Measurements from ENCODE around the gene AKT1S1. TPM values are rescaled to one million over a fixed set of nuclear protein-coding genes. Genes with fewer than 3 reads are reported as not detected.
A peak's percentile ranks its signal among the peaks of the same experiment; 100 is the strongest.

The AKT1S1 gene
- total RNA-seq, 1 experiment from 2014 or later: 81.5 TPM

DNA sequence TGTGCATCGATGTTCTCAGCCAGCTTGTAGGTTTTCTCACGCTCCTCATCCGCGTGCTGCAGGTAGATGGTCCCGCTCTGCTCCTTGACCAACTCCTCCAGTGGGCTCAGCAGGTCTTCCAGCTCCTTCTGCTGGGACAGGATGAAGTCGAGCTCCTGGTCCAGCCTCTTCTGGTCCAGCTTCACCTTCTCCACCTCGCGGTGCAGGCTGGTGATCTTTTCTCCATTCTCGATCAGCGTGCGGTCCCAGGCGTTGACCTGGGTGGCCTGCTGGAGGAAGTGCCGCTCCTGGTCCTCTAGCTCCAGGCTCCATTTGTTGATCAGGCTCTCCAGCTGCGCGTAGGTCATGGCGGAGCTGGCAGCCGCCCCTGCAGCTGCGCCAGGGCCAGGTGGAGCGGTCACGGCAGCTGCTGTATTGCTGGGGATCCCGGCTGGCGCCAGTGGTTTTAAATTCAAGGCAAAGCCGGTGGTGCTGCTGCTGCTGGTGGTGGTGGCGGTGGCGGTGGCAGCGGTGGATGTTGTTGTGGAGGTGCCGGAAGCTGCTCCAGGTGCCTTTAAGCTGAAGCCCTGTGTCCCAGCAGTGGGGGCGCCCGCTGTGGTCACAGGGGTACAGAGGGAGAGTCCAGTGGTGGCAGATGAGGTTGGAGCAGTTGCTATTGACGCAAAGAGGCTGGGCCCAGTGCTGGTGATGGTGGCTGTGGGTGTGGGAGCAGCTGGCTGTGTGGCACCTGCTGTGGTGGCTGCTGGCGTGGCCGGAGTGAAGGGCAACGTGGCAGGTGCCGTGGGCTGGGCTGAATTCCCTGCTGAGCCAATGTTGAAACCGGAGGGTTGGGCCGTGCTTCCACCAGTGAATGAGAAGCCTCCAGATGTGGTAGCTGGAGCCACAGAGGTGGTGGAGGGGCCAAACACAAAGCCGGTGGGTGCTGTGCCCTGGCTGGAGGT, 31.6 kb upstream of the AKT1S1 start:
- intact Hi-C loops (cut with micrococcal nuclease; ENCODE audit: unreplicated experiment): no loop called here
- Histone ChIP-seq H3K27me3 (replicated peaks; ENCODE audit: insufficient read depth, low read depth, low read length, poor library complexity) (no peaks in the 10 kb centered on the region), H3K9me3 (ENCODE audit: low read depth, low read length, poor library complexity, severe bottlenecking) (no peaks in the 10 kb centered on the region), H3K36me3 (ENCODE audit: insufficient read depth, low read length, poor library complexity, severe bottlenecking) (peaks cover 48% of the 10 kb centered on the region), H3K4me3 (ENCODE audit: low read depth, low read length, poor library complexity, severe bottlenecking) (no peak overlapping the region), H3K4me1 (ENCODE audit: insufficient read depth, low read length, poor library complexity, severe bottlenecking) (no peaks in the 10 kb centered on the region), H3K27ac (ENCODE audit: low read depth, low read length, poor library complexity, severe bottlenecking) (no peak overlapping the region)
- CTCF ChIA-PET: interaction anchor here (0.7 kb wide), 1 partner anchor 18 kb away, joined by 3 read pairs; no protein-coding TSS in a partner anchor
- POLR2A ChIA-PET (ENCODE audit: low non-redundant PET): no interaction called here
- DNase-seq (ENCODE audit: low spot score): no peak
- TF ChIP-seq, protein P1, sequence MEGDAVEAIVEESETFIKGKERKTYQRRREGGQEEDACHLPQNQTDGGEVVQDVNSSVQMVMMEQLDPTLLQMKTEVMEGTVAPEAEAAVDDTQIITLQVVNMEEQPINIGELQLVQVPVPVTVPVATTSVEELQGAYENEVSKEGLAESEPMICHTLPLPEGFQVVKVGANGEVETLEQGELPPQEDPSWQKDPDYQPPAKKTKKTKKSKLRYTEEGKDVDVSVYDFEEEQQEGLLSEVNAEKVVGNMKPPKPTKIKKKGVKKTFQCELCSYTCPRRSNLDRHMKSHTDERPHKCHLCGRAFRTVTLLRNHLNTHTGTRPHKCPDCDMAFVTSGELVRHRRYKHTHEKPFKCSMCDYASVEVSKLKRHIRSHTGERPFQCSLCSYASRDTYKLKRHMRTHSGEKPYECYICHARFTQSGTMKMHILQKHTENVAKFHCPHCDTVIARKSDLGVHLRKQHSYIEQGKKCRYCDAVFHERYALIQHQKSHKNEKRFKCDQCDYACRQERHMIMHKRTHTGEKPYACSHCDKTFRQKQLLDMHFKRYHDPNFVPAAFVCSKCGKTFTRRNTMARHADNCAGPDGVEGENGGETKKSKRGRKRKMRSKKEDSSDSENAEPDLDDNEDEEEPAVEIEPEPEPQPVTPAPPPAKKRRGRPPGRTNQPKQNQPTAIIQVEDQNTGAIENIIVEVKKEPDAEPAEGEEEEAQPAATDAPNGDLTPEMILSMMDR (conservative IDR thresholded peaks at IDR 0.05; ENCODE audit: low read depth, low read length): no peak
- TF ChIP-seq EZH2 (IDR thresholded peaks at IDR 0.05; ENCODE audit: borderline replicate concordance, low read depth, low read length, poor library complexity, severe bottlenecking): no peak
- no TSS peak for BruUV-seq (replicated peaks)

DNA sequence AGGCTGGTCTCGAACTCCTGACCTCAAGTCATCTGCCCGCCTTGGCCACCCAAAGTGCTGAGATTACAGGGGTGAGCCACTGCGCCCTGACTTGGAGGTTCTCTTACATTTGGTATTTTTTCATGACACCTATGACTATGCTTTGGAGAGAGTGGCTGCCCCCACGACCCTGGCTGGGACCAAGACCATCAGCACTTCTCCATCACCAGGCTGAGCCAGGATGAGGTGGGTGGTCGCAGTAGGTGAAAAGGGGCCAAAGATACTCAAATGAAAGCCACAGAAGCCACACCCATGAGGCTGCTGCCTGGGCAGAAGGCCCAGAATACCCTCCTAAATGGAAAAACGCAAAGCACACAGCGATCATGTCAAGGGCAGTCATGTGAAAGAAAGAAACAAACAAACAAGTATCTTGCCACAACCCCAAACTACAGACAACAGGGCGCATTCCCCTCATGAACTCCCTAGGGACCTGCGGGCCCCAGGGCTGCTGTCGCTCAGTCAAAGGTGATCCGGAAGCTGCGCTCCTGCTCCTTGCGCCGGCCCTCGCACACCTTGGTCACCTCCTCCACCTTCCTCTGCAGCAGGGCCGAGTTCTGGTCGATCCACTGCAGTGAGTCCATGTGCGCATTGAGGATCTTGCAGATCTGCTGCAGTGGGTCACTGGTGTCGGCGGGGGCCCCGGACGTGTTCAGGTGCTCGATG, 30.7 kb upstream of the AKT1S1 start:
- Histone ChIP-seq H3K9me3 (ENCODE audit: low read depth, low read length, poor library complexity, severe bottlenecking) (no peaks in the 10 kb centered on the region), H3K4me3 (ENCODE audit: low read depth, low read length, poor library complexity, severe bottlenecking) (no peak overlapping the region), H3K4me1 (ENCODE audit: insufficient read depth, low read length, poor library complexity, severe bottlenecking) (no peaks in the 10 kb centered on the region), H3K27ac (ENCODE audit: low read depth, low read length, poor library complexity, severe bottlenecking) (no peak overlapping the region), H3K27me3 (replicated peaks; ENCODE audit: insufficient read depth, low read depth, low read length, poor library complexity) (no peaks in the 10 kb centered on the region), H3K36me3 (ENCODE audit: insufficient read depth, low read length, poor library complexity, severe bottlenecking) (peaks cover 48% of the 10 kb centered on the region)
- ChIA-PET CTCF (interaction anchor here (0.7 kb wide), 1 partner anchor 17 kb away, joined by 3 read pairs; no protein-coding TSS in a partner anchor), POLR2A (ENCODE audit: low non-redundant PET) (no interaction called here)
- no peak for DNase-seq (ENCODE audit: low spot score)
- intact Hi-C loops (cut with micrococcal nuclease; ENCODE audit: unreplicated experiment): no loop called here
- BruUV-seq (replicated peaks): no TSS peak
- TF ChIP-seq, protein P1 (conservative IDR thresholded peaks at IDR 0.05; ENCODE audit: low read depth, low read length): no peak
- TF ChIP-seq EZH2 (IDR thresholded peaks at IDR 0.05; ENCODE audit: borderline replicate concordance, low read depth, low read length, poor library complexity, severe bottlenecking): no peak

DNA sequence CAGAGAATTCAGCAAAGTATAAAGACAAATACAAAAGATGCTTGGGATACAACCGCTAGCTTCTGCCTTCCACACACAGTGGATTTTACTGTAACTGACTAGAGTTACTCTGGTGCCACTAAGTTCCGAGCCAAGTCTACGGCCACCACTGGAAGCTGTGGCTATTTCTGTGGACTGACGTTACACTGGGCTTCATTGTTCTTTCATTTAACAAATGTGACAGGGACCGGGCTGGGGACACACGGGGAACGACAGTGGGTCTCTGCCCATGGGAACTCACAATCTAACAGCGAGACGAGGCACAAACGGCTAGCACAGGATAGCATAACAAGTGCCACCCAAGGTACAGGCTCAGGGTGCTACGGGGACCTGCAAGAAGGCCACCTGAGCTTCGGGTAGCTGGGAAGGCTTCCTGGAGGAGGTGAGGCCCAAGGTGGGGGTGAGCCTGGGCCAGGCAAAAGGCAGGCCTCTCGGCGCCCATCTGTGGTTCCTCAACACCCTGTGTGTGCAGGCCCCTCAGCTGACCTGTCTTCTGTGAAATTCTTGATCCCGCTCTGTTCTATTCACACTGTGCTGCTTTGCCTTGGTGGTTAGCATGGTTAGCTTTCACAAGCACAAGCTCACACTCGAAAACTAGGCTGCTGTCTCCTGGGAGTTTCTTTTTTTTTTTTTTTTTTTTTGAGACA, 29.9 kb upstream of the AKT1S1 start:
- no peak for DNase-seq (ENCODE audit: low spot score)
- BruUV-seq (replicated peaks): TSS peak; percentile 57
- no peaks in the 10 kb centered on the region for H3K27me3 ChIP-seq (replicated peaks; ENCODE audit: insufficient read depth, low read depth, low read length, poor library complexity)
- intact Hi-C loops (cut with micrococcal nuclease; ENCODE audit: unreplicated experiment): no loop called here
- ChIA-PET POLR2A (ENCODE audit: low non-redundant PET) (interaction anchor here (0.7 kb wide), 1 partner anchor 10 kb away, joined by 15 read pairs; the partner anchor contains the start of gene IL4I1), CTCF (no interaction called here)
- H3K9me3 ChIP-seq (ENCODE audit: low read depth, low read length, poor library complexity, severe bottlenecking): no peaks in the 10 kb centered on the region
- peaks cover 48% of the 10 kb centered on the region for H3K36me3 ChIP-seq (ENCODE audit: insufficient read depth, low read length, poor library complexity, severe bottlenecking)
- no peak overlapping the region for H3K27ac ChIP-seq (ENCODE audit: low read depth, low read length, poor library complexity, severe bottlenecking)
- no peaks in the 10 kb centered on the region for H3K4me1 ChIP-seq (ENCODE audit: insufficient read depth, low read length, poor library complexity, severe bottlenecking)
- no peak for TF ChIP-seq EZH2 (IDR thresholded peaks at IDR 0.05; ENCODE audit: borderline replicate concordance, low read depth, low read length, poor library complexity, severe bottlenecking)
- TF ChIP-seq, protein P1 (conservative IDR thresholded peaks at IDR 0.05; ENCODE audit: low read depth, low read length): no peak
- no peak overlapping the region for H3K4me3 ChIP-seq (ENCODE audit: low read depth, low read length, poor library complexity, severe bottlenecking)
